GM23338 (cell line): ENCODE measurements around the gene DNAL1. TPM values are rescaled to one million over a fixed set of nuclear protein-coding genes. Genes with fewer than 3 reads are reported as not detected.

ENCODE experiments used
- ATAC-seq: fragments of 200-7000 bp; cut with Tn5 transposase; 3 replicates; pipeline ENCODE4 v1.9.1; 2020
- DNase-seq: peaks from one replicate; pipeline ENCODE4 v3.0.0-alpha.2; 2015; ENCODE audit warnings: low spot score
- H2AFZ ChIP-seq: fragments of 200-600 bp; sonication (generic); 2 replicates; pipeline ENCODE4 v1.8.0; 2016; ENCODE audit warnings: antibody characterized with exemption, mild to moderate bottlenecking, moderate library complexity
- H3F3A ChIP-seq: fragments of 200-600 bp; sonication (generic); replicated peaks from 2 replicates; pipeline ENCODE4 v1.8.0; 2017; ENCODE audit warnings: antibody characterized with exemption, mixed run types, low read depth
- H3K27ac ChIP-seq: fragments of 200-600 bp; sonication (generic); 2 replicates; pipeline ENCODE4 v1.6.1; 2016; ENCODE audit warnings: low read depth
- H3K27me3 ChIP-seq: fragments of 200-600 bp; sonication (generic); 2 replicates; pipeline ENCODE4 v1.8.0; 2016; ENCODE audit warnings: mild to moderate bottlenecking, mixed run types, moderate library complexity; ENCODE audit not compliant: insufficient read depth
- H3K36me3 ChIP-seq: fragments of 200-600 bp; sonication (generic); 2 replicates; pipeline ENCODE4 v1.8.0; 2016; ENCODE audit warnings: mild to moderate bottlenecking; ENCODE audit not compliant: insufficient read depth
- H3K4me1 ChIP-seq: fragments of 200-600 bp; sonication (generic); 2 replicates; pipeline ENCODE4 v1.8.0; 2016; ENCODE audit warnings: mild to moderate bottlenecking, moderate library complexity; ENCODE audit not compliant: insufficient read depth
- H3K4me2 ChIP-seq: fragments of 200-600 bp; sonication (generic); 2 replicates; pipeline ENCODE4 v1.7.1; 2017; ENCODE audit warnings: mixed run types
- H3K4me3 ChIP-seq: fragments of 200-600 bp; sonication (generic); 2 replicates; pipeline ENCODE4 v1.6.1; 2016; ENCODE audit warnings: mixed run types
- H3K79me2 ChIP-seq: fragments of 200-600 bp; sonication (generic); replicated peaks from 2 replicates; pipeline ENCODE4 v1.8.0; 2017; ENCODE audit warnings: mild to moderate bottlenecking; ENCODE audit not compliant: insufficient read depth
- H3K9me2 ChIP-seq: fragments of 200-600 bp; sonication (generic); 2 replicates; pipeline ENCODE4 v1.8.0; 2017; ENCODE audit not compliant: insufficient read depth
- H4K20me1 ChIP-seq: fragments of 200-600 bp; sonication (generic); replicated peaks from 2 replicates; pipeline ENCODE4 v1.8.0; 2017; ENCODE audit warnings: mild to moderate bottlenecking; ENCODE audit not compliant: insufficient read depth
- H3K27ac Mint-ChIP-seq: 2 replicates; pipeline ENCODE4 v1.8.0; 2020; ENCODE audit warnings: inconsistent platforms, mild to moderate bottlenecking, moderate library complexity, mixed read lengths
- H3K27me3 Mint-ChIP-seq: 3 replicates; pipeline ENCODE4 v1.8.0; 2022; ENCODE audit warnings: low read depth, mild to moderate bottlenecking, moderate library complexity, mixed read lengths, inconsistent platforms; ENCODE audit not compliant: insufficient read depth, poor library complexity
- H3K36me3 Mint-ChIP-seq: 3 replicates; pipeline ENCODE4 v1.8.0; 2021; ENCODE audit warnings: low read depth, mild to moderate bottlenecking, inconsistent platforms, moderate library complexity, mixed read lengths
- H3K4me1 Mint-ChIP-seq: 3 replicates; pipeline ENCODE4 v1.8.0; 2020; ENCODE audit warnings: mild to moderate bottlenecking, inconsistent platforms, mixed read lengths
- H3K4me3 Mint-ChIP-seq: 3 replicates; pipeline ENCODE4 v1.8.0; 2021; ENCODE audit warnings: moderate library complexity, mild to moderate bottlenecking, inconsistent platforms, mixed read lengths
- H3K9me3 Mint-ChIP-seq: 3 replicates; pipeline ENCODE4 v1.8.0; 2020; ENCODE audit warnings: moderate library complexity, mild to moderate bottlenecking, inconsistent platforms, mixed read lengths
- CREB1 ChIP-seq: fragments of 250-450 bp; sonication (Bioruptor Pico); IDR thresholded peaks from 2 replicates; pipeline ENCODE4 v1.5.0; 2020; ENCODE audit warnings: low read depth, mild to moderate bottlenecking, moderate library complexity
- ETS1 ChIP-seq: IDR thresholded peaks from 2 replicates; pipeline ENCODE4 v1.6.1; 2016; ENCODE audit warnings: antibody characterized with exemption
- EZH2 ChIP-seq: fragments of 200-600 bp; sonication (generic); IDR thresholded peaks from one replicate; pipeline ENCODE4 v1.8.0; 2017; ENCODE audit warnings: antibody characterized with exemption, mild to moderate bottlenecking, low read depth; ENCODE audit not compliant: unreplicated experiment
- EZH2phosphoT487 ChIP-seq: fragments of 200-600 bp; sonication (generic); IDR thresholded peaks from one replicate; pipeline ENCODE4 v1.8.1; 2018; ENCODE audit warnings: antibody characterized with exemption; ENCODE audit not compliant: unreplicated experiment
- JUNB ChIP-seq: IDR thresholded peaks from one replicate; pipeline ENCODE4 v1.6.1; 2016; ENCODE audit warnings: antibody characterized with exemption; ENCODE audit not compliant: unreplicated experiment
- NANOG ChIP-seq: IDR thresholded peaks from 2 replicates; pipeline ENCODE4 v1.6.1; 2016; ENCODE audit warnings: antibody characterized with exemption, borderline replicate concordance
- POLR2AphosphoS5 ChIP-seq: IDR thresholded peaks from 2 replicates; pipeline ENCODE4 v1.6.1; 2016; ENCODE audit warnings: antibody characterized with exemption, low read depth
- REST ChIP-seq: IDR thresholded peaks from one replicate; pipeline ENCODE4 v1.6.1; 2018; ENCODE audit warnings: antibody characterized with exemption; ENCODE audit not compliant: unreplicated experiment
- STAT1 ChIP-seq: IDR thresholded peaks from one replicate; pipeline ENCODE4 v1.6.1; 2016; ENCODE audit warnings: antibody characterized with exemption; ENCODE audit not compliant: unreplicated experiment
- ZNF114 ChIP-seq: fragments of 250-450 bp; sonication (Bioruptor Pico); IDR thresholded peaks from 2 replicates; pipeline ENCODE4 v1.5.0; 2020; ENCODE audit warnings: mild to moderate bottlenecking, moderate library complexity
- ZNF331 ChIP-seq: fragments of 250-450 bp; sonication (Bioruptor Pico); IDR thresholded peaks from 2 replicates; pipeline ENCODE4 v1.5.0; 2020; ENCODE audit warnings: low read depth, mild to moderate bottlenecking, moderate library complexity
- ZNF462 ChIP-seq: fragments of 250-450 bp; sonication (Bioruptor Pico); IDR thresholded peaks from 2 replicates; pipeline ENCODE4 v1.5.0; 2020; ENCODE audit warnings: mild to moderate bottlenecking, moderate library complexity
- polyA plus RNA-seq: library from polyadenylated mRNA; unstranded; fragments of >200 nt; fragmentation: Nextera tagmentation; extraction: Ambion mirVana; gene quantifications from 2 replicates; pipeline ENCODE4 v1.2.1, GENCODE V29; 2016
- total RNA-seq: library from RNA; depleted of rRNA; stranded (reverse); fragments of >200 nt; shearing (Covaris generic); gene quantifications from 2 replicates; pipeline ENCODE4 v1.2.3, GENCODE V29; 2014
- TF ChIP-seq, protein P1 (sequence below), 2 experiments: fragments of 200-600 bp in 1 of 2; sonication (generic) in 1 of 2; conservative IDR thresholded peaks; 2 replicates each; pipeline versions ENCODE4 v1.5.1 to v1.6.1; 2016 to 2017; ENCODE audit warnings: antibody characterized with exemption in 2 of 2, low read depth in 2 of 2, mild to moderate bottlenecking in 2 of 2, moderate library complexity in 1 of 2

DNAL1 gene
- total and polyA plus RNA-seq, 2 experiments from 2014 or later: 7.6 to 29.3 TPM

- Histone ChIP-seq H3K27ac (no peak overlapping the region), H3K36me3 (no peaks in the 10 kb centered on the region), H2AFZ (no peak overlapping the region), H3K79me2 (no peaks in the 10 kb centered on the region), H3K4me3 (no peak overlapping the region), H3K4me1 (no peaks in the 10 kb centered on the region), H3F3A (no peaks in the 10 kb centered on the region), H3K9me2 (no peaks in the 10 kb centered on the region), H3K27me3 (no peaks in the 10 kb centered on the region), H3K4me2 (no peak overlapping the region), H4K20me1 (no peaks in the 10 kb centered on the region; the same call in 1 of the 2 replicates)
- Mint-ChIP-seq H3K9me3 (no peaks in the 10 kb centered on the region), H3K27ac (no peak overlapping the region), H3K4me3 (no peak overlapping the region), H3K27me3 (peaks cover 3% of the 10 kb centered on the region), H3K36me3 (peaks cover under 1% of the 10 kb centered on the region; the same call in 2 of the 3 replicates), H3K4me1 (no peaks in the 10 kb centered on the region)
- TF ChIP-seq ZNF331 (CRISPR knock-in tag) (no peak), REST (no peak), ETS1 (no peak), EZH2 (no peak), NANOG (no peak), EZH2phosphoT487 (no peak), POLR2AphosphoS5 (no peak), STAT1 (no peak), ZNF114 (CRISPR knock-in tag) (no peak), CREB1 (CRISPR knock-in tag) (no peak), ZNF462 (CRISPR knock-in tag) (no peak), JUNB (no peak)
- TF ChIP-seq, protein P1, sequence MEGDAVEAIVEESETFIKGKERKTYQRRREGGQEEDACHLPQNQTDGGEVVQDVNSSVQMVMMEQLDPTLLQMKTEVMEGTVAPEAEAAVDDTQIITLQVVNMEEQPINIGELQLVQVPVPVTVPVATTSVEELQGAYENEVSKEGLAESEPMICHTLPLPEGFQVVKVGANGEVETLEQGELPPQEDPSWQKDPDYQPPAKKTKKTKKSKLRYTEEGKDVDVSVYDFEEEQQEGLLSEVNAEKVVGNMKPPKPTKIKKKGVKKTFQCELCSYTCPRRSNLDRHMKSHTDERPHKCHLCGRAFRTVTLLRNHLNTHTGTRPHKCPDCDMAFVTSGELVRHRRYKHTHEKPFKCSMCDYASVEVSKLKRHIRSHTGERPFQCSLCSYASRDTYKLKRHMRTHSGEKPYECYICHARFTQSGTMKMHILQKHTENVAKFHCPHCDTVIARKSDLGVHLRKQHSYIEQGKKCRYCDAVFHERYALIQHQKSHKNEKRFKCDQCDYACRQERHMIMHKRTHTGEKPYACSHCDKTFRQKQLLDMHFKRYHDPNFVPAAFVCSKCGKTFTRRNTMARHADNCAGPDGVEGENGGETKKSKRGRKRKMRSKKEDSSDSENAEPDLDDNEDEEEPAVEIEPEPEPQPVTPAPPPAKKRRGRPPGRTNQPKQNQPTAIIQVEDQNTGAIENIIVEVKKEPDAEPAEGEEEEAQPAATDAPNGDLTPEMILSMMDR (conservative IDR thresholded peaks at IDR 0.05; ENCODE audit: low read depth in 2 of 2): no peak
- DNase-seq (no peak), ATAC-seq (no peak)
Observed at GRCh38 chr14:73696466-73697400, 51.9 kb downstream of the DNAL1 start.
